ENCODE results near the gene ASCC1. TPM values are rescaled to one million over a fixed set of nuclear protein-coding genes. Genes with fewer than 3 reads are reported as not detected.

Gene ASCC1
- total and polyA plus RNA-seq, 2 of the 13 experiments (the other 11 are each of a cell fraction or from before 2014, with no cell fraction given) = 21.6 to 30.1 TPM

DNA sequence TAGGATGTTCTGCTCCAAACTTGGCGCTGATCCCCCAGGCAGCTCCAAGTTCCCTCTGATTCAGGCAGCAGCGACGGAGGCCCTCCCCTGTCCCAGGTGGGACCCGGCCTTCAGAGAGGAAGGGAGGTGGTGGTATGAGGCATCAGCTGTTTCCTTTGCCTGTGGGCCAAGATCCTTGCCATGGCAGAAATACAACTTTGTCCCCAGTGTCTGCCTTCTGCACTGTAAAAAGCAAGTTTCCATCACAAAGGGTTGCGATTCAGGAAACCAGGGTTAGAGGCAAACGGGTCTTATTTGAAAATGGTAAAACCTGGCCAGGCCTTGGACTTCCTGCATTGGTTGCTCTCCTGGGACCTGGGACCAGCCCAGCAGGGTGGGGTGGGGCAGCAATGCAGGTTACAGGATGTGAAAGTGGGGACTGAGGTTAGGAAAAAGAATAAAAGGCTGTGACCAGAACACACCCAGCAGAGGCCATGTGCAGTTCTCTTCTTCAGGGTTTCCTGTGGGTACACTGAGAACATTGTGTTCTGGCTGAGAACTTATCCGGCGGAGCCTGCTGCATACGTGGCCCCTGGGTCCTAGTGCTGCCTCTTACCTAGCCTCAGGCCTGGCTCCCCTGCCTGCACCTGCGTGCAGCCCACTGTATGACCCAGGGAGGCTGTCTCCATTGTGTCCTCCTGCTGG lies 32.5 kb upstream of the ASCC1 start (continued):
- TF ChIP-seq REL (CRISPR knock-in tag; conservative IDR thresholded peaks at IDR 0.05) (no peak), ZNF446 (CRISPR knock-in tag; IDR thresholded peaks at IDR 0.05) (no peak), ZNF234 (CRISPR knock-in tag; conservative IDR thresholded peaks at IDR 0.05) (no peak), ZFYVE20 (CRISPR knock-in tag; IDR thresholded peaks at IDR 0.05; ENCODE audit: borderline replicate concordance, low read depth) (no peak), PHF5A (CRISPR knock-in tag; IDR thresholded peaks at IDR 0.05; ENCODE audit: low read depth, unreplicated experiment) (peak; percentile 42), PHF21A (CRISPR knock-in tag; IDR thresholded peaks at IDR 0.05) (peak; percentile 64; the same call in 1 of the 2 replicates), FIP1L1 (IDR thresholded peaks at IDR 0.05; ENCODE audit: borderline replicate concordance, insufficient read depth, low read depth, low read length) (no peak), BCL6 (CRISPR knock-in tag; IDR thresholded peaks at IDR 0.05) (peak; percentile 35; the same call in 1 of the 2 replicates), ZNF333 (CRISPR knock-in tag; IDR thresholded peaks at IDR 0.05; ENCODE audit: borderline replicate concordance) (no peak), REPIN1 (CRISPR knock-in tag; IDR thresholded peaks at IDR 0.05; ENCODE audit: borderline replicate concordance, low read depth) (no peak), PAX8 (CRISPR knock-in tag; IDR thresholded peaks at IDR 0.05; ENCODE audit: borderline replicate concordance) (0 out of 2 replicates have a peak, but pooled peaks have one; percentile 79), ZC3H4 (CRISPR knock-in tag; IDR thresholded peaks at IDR 0.05; ENCODE audit: borderline replicate concordance) (no peak), ZNF557 (CRISPR knock-in tag; IDR thresholded peaks at IDR 0.05) (peak; percentile 75; the same call in 1 of the 2 replicates), U2AF1 (optimal IDR thresholded peaks at IDR 0.05; ENCODE audit: low read depth, low read length) (no peak), BRCA1 (CRISPR knock-in tag; IDR thresholded peaks at IDR 0.05) (no peak), ZNF484 (CRISPR knock-in tag; IDR thresholded peaks at IDR 0.05; ENCODE audit: borderline replicate concordance, low read depth) (no peak), ONECUT2 (CRISPR knock-in tag; IDR thresholded peaks at IDR 0.05) (no peak), ZNF605 (CRISPR knock-in tag; IDR thresholded peaks at IDR 0.05) (no peak), STAG1 (CRISPR knock-in tag; IDR thresholded peaks at IDR 0.05) (peak; percentile 3; the same call in 1 of the 2 replicates), RFXAP (CRISPR knock-in tag; IDR thresholded peaks at IDR 0.05; ENCODE audit: borderline replicate concordance) (peak; percentile 57; the same call in 1 of the 2 replicates)
- TF ChIP-seq, protein P1, sequence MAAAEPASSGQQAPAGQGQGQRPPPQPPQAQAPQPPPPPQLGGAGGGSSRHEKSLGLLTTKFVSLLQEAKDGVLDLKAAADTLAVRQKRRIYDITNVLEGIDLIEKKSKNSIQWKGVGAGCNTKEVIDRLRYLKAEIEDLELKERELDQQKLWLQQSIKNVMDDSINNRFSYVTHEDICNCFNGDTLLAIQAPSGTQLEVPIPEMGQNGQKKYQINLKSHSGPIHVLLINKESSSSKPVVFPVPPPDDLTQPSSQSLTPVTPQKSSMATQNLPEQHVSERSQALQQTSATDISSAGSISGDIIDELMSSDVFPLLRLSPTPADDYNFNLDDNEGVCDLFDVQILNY (CRISPR knock-in tag; conservative IDR thresholded peaks at IDR 0.05) = no peak
- TF ChIP-seq, protein P2, sequence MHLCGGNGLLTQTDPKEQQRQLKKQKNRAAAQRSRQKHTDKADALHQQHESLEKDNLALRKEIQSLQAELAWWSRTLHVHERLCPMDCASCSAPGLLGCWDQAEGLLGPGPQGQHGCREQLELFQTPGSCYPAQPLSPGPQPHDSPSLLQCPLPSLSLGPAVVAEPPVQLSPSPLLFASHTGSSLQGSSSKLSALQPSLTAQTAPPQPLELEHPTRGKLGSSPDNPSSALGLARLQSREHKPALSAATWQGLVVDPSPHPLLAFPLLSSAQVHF (CRISPR knock-in tag; IDR thresholded peaks at IDR 0.05) = no peak
- TF ChIP-seq, protein P3, sequence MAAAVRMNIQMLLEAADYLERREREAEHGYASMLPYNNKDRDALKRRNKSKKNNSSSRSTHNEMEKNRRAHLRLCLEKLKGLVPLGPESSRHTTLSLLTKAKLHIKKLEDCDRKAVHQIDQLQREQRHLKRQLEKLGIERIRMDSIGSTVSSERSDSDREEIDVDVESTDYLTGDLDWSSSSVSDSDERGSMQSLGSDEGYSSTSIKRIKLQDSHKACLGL (CRISPR knock-in tag; IDR thresholded peaks at IDR 0.05) = peak; percentile 37; the same call in 1 of the 2 replicates
- TF ChIP-seq, protein P4, sequence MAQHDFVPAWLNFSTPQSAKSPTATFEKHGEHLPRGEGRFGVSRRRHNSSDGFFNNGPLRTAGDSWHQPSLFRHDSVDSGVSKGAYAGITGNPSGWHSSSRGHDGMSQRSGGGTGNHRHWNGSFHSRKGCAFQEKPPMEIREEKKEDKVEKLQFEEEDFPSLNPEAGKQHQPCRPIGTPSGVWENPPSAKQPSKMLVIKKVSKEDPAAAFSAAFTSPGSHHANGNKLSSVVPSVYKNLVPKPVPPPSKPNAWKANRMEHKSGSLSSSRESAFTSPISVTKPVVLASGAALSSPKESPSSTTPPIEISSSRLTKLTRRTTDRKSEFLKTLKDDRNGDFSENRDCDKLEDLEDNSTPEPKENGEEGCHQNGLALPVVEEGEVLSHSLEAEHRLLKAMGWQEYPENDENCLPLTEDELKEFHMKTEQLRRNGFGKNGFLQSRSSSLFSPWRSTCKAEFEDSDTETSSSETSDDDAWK (CRISPR knock-in tag; IDR thresholded peaks at IDR 0.05) = no peak

Measured in HepG2 (cell line).